MM.1S (cell line): ENCODE measurements around the gene MED14.
A peak's percentile ranks its signal among the peaks of the same experiment; 100 is the strongest.

Source experiments
- DNase-seq: peaks from one replicate; pipeline ENCODE4 v3.0.0-alpha.2; 2015
- H2AFZ ChIP-seq: fragments of 300-600 bp; sonication (generic); 2 replicates; pipeline ENCODE4 v1.6.0; 2016; ENCODE audit warnings: antibody characterized with exemption, low read length
- H3F3A ChIP-seq: fragments of 300-600 bp; sonication (generic); 2 replicates; pipeline ENCODE4 v1.6.1; 2016; ENCODE audit warnings: mild to moderate bottlenecking, antibody characterized with exemption, low read length, moderate library complexity, mixed read lengths; ENCODE audit not compliant: insufficient read depth
- H3K27ac ChIP-seq: fragments of 300-600 bp; sonication (generic); 2 replicates; pipeline ENCODE4 v1.5.1; 2016; ENCODE audit warnings: mild to moderate bottlenecking, low read length
- H3K27me3 ChIP-seq: fragments of 300-600 bp; sonication (generic); replicated peaks from 2 replicates; pipeline ENCODE4 v1.6.0; 2016; ENCODE audit warnings: low read length; ENCODE audit not compliant: insufficient read depth
- H3K36me3 ChIP-seq: fragments of 300-600 bp; sonication (generic); replicated peaks from 2 replicates; pipeline ENCODE4 v1.6.1; 2016; ENCODE audit warnings: mild to moderate bottlenecking, low read length, mixed read lengths; ENCODE audit not compliant: insufficient read depth
- H3K4me1 ChIP-seq: fragments of 300-600 bp; sonication (generic); 2 replicates; pipeline ENCODE4 v1.6.1; 2016; ENCODE audit warnings: low read length, mixed read lengths
- H3K4me2 ChIP-seq: fragments of 300-600 bp; sonication (generic); 2 replicates; pipeline ENCODE4 v1.6.0; 2016; ENCODE audit warnings: low read depth, low read length
- H3K4me3 ChIP-seq: fragments of 300-600 bp; sonication (generic); 2 replicates; pipeline ENCODE4 v1.5.1; 2016; ENCODE audit warnings: low read length, mixed read lengths
- H3K79me2 ChIP-seq: fragments of 300-600 bp; sonication (generic); 2 replicates; pipeline ENCODE4 v1.6.1; 2016; ENCODE audit warnings: mixed run types, low read length, mixed read lengths
- H3K9ac ChIP-seq: fragments of 300-600 bp; sonication (generic); 2 replicates; pipeline ENCODE4 v1.6.1; 2016; ENCODE audit warnings: low read length, mixed read lengths
- H3K9me2 ChIP-seq: fragments of 300-600 bp; sonication (generic); replicated peaks from 2 replicates; pipeline ENCODE4 v1.6.1; 2016; ENCODE audit warnings: mild to moderate bottlenecking, low read length, mixed read lengths; ENCODE audit not compliant: insufficient read depth
- H3K9me3 ChIP-seq: fragments of 300-600 bp; sonication (generic); replicated peaks from 2 replicates; pipeline ENCODE4 v1.6.1; 2016; ENCODE audit warnings: mild to moderate bottlenecking, low read length, mixed read lengths; ENCODE audit not compliant: insufficient read depth
- H4K20me1 ChIP-seq: fragments of 300-600 bp; sonication (generic); 2 replicates; pipeline ENCODE4 v1.6.1; 2016; ENCODE audit warnings: mild to moderate bottlenecking, low read length, moderate library complexity, mixed read lengths; ENCODE audit not compliant: insufficient read depth
- CTCF ChIP-seq: fragments of 300-600 bp; sonication (generic); IDR thresholded peaks from 2 replicates; pipeline ENCODE4 v1.5.1; 2016; ENCODE audit warnings: antibody characterized with exemption, low read length, mixed read lengths
- EZH2 ChIP-seq: fragments of 300-600 bp; sonication (generic); optimal IDR thresholded peaks from 2 replicates; pipeline ENCODE3; 2017; ENCODE audit warnings: low read depth, mild to moderate bottlenecking, antibody characterized with exemption, low read length, mixed read lengths
- EZH2phosphoT487 ChIP-seq: fragments of 300-600 bp; sonication (generic); IDR thresholded peaks from 2 replicates; pipeline ENCODE4 v1.6.1; 2018; ENCODE audit warnings: antibody characterized with exemption, low read length

MED14 gene

GRCh38 chrX:40644821-40645358, 90.5 kb downstream of the MED14 start:
- peak; percentile 45 for DNase-seq
- peak overlapping the region; percentile 77 for H3K27ac ChIP-seq
- 0 out of 2 replicates have a peak, but pooled peaks cover 5% of the 10 kb centered on the region for H3K4me1 ChIP-seq

GRCh38 chrX:40644176-40644575, 91.2 kb downstream of the MED14 start:
- H4K20me1 ChIP-seq, result no peaks in the 10 kb centered on the region
- no peaks in the 10 kb centered on the region for H3K9me2 ChIP-seq
- no peak overlapping the region for H2AFZ ChIP-seq
- TF ChIP-seq EZH2, result no peak
- TF ChIP-seq CTCF, result no peak
- no peak for TF ChIP-seq EZH2phosphoT487
- peak overlapping the region; percentile 92; the same call in 1 of the 2 replicates for H3K4me2 ChIP-seq
- H3K9ac ChIP-seq, result peak overlapping the region; percentile 54; the same call in 1 of the 2 replicates
- no peaks in the 10 kb centered on the region for H3K9me3 ChIP-seq
- H3K4me1 ChIP-seq, result 0 out of 2 replicates have a peak, but pooled peaks cover 5% of the 10 kb centered on the region
- no peak for DNase-seq
- peaks cover 12% of the 10 kb centered on the region for H3F3A ChIP-seq
- no peaks in the 10 kb centered on the region for H3K36me3 ChIP-seq
- peak overlapping the region; percentile 64 for H3K4me3 ChIP-seq
- H3K27me3 ChIP-seq, result no peaks in the 10 kb centered on the region
- H3K27ac ChIP-seq, result peak overlapping the region; percentile 77; the same call in 1 of the 2 replicates
- peaks cover 72% of the 10 kb centered on the region for H3K79me2 ChIP-seq

More at GRCh38 chrX:40644821-40645358, 90.5 kb downstream of the MED14 start:
- peak overlapping the region; percentile 92 for H3K4me2 ChIP-seq
- peak overlapping the region; percentile 54; the same call in 1 of the 2 replicates for H3K9ac ChIP-seq
- H3K9me2 ChIP-seq, result no peaks in the 10 kb centered on the region
- no peaks in the 10 kb centered on the region for H3K9me3 ChIP-seq
- H3K27me3 ChIP-seq, result no peaks in the 10 kb centered on the region
- H3K4me3 ChIP-seq, result peak overlapping the region; percentile 64
- H2AFZ ChIP-seq, result no peak overlapping the region
- no peaks in the 10 kb centered on the region for H4K20me1 ChIP-seq
- TF ChIP-seq CTCF, result no peak
- no peak for TF ChIP-seq EZH2phosphoT487
- no peak for TF ChIP-seq EZH2
- H3K79me2 ChIP-seq, result peaks cover 66% of the 10 kb centered on the region
- H3K36me3 ChIP-seq, result no peaks in the 10 kb centered on the region
- H3F3A ChIP-seq, result peaks cover 13% of the 10 kb centered on the region

- Histone ChIP-seq H2AFZ (no peak overlapping the region), H4K20me1 (no peaks in the 10 kb centered on the region), H3K27me3 (no peaks in the 10 kb centered on the region), H3K4me3 (no peak overlapping the region), H3K27ac (no peak overlapping the region), H3K79me2 (peaks cover 39% of the 10 kb centered on the region), H3K4me2 (no peak overlapping the region), H3K9me3 (no peaks in the 10 kb centered on the region), H3K4me1 (no peaks in the 10 kb centered on the region), H3F3A (no peaks in the 10 kb centered on the region), H3K9ac (no peak overlapping the region), H3K9me2 (no peaks in the 10 kb centered on the region), H3K36me3 (no peaks in the 10 kb centered on the region; the same call in 1 of the 2 replicates)
- DNase-seq, result no peak
- no peak for TF ChIP-seq EZH2
- TF ChIP-seq EZH2phosphoT487, result no peak
- no peak for TF ChIP-seq CTCF
These were observed 97.7 kb downstream of the MED14 start for GRCh38 chrX:40637687-40638086.
